Suppressor macrophage treated with lipopolysaccharide for 1 hour (primary cell): Measurements from ENCODE around the gene LIPG.
A peak's percentile ranks its signal among the peaks of the same experiment; 100 is the strongest.

ENCODE experiments used
- DNase-seq, 3 donors: peaks; one replicate each; pipeline ENCODE4 v3.0.0-alpha.2; 2020 to 2022

Gene LIPG

GRCh38 chr18:49546719-49547273, 15.1 kb upstream of the LIPG start:
- peak in 1 of 3 donors; percentile 1 for DNase-seq

GRCh38 chr18:49547701-49548100, 14.2 kb upstream of the LIPG start:
- no peak for DNase-seq

DNA sequence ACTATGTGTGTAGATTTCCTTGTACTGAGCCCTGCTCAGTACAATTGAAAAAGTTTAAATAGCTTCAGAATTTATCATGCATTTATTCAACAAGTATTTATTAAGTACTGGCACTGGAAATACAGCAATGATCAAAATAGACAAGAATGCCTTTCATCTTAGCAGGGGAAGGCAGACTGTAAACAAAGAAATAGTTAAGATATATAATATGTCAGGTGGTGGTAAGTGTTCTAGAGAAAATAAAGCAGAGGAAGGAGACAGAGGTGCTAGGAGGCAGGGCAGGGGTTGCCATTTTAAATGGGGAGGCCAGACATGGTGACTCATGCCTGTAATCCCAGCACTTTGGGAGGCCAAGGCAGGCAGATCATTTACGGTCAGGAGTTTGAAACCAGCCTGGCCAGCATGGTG, 13.6 kb upstream of the LIPG start:
- no peak for DNase-seq

DNA sequence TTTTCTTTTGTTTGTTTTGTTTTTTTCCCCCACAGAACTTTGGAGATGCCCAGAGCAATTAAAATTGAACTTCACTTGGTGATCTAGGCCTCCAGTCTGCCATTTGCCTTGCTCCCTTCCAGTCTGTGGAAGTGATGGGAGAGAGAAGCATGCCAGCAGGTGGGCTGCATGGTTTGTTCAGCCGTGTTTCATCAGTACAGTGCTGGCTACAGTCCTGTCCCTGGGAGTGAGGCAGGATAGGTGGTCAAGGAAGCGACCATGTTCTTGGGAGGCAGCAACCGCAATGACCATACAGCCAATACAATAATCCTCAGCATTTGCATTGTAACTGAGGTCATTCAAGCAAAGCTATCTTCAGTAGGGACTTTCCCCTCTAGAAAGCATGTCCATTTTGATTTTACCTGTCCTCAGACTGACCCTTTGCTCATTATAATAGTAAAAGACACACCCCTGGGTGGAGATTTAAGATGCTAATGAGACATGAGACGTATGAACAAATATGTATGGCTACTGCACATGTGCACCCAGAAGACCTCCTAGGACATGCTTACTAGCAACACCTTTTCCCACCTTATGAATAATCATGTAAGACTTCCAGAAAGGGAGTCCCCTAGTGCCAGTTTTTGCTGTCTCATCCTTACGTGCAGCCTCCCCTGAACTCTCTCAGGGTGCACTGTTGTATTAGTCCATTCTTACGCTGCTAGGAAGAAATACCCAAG, 11.1 kb upstream of the LIPG start:
- DNase-seq: no peak

DNA sequence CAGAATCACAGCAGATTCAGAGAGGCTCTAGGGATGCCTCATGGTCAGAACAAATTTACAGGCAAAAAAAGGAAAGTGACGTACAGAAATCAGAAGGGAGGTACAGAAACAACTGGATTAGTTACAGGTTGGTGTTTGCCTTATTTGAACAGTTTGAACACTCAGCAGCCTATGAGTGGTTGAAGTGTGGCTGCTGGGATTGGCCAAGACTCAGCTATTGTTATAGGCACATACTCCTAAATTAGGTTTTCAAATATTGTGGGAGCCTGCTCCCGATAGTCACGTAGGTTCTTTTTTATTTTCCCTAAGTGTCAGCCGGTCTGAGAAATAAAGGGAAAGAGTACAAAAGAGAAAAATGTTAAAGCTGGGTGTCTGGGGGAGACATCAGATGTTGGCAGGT, 8.9 kb upstream of the LIPG start:
- no peak for DNase-seq

- no peak for DNase-seq
Observed at GRCh38 chr18:49555641-49556040, 6.2 kb upstream of the LIPG start.

DNA sequence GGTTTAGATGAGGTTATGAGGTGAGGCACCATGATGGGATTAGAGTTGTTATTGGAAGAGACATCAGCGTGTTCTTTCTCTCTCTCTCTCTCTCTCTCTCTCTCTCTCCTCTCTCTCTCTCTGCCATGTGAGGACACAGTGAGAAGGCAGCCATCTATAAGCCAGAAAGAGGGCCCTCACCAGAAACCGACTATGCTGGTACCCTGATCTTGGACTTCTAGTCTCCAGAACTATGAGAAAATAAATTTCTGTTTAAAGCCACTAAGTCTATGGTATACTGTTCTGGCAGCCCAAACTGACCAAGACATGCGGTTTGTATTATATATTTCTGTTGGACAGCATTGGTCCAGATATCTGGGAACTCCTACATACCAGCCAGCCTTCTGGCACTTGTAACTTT, 3.5 kb upstream of the LIPG start:
- peak in 1 of 3 donors; percentile 11 for DNase-seq

DNA sequence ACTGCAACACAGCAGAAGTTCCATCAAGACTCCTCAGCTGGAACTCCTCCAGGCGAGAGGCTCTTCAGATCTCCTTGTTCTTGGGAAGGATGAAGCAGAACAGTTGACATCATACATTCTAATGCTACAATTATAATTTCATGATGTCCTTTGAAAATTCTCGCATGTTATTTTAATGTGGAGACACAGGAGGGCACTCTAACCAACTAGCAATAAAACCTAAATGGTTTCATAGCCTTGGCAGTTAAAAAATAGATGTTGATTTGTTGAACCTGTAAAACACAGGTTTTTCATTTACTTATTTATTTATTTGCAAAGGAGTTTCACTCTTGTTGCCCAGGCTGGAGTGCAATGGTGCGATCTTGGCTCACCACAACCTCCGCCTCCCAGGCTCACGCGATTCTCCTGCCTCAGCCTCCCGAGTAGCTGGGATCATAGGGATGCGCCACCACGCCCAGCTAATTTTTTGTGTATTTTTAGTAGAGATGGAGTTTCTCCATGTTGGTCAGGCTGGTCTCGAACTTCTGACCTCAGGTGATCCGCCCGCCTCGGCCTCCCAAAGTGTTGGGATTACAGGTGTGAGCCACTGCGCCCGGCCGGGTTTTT, 2.4 kb upstream of the LIPG start:
- DNase-seq: peak in 2 of 3 donors; percentile 20 to 21

DNA sequence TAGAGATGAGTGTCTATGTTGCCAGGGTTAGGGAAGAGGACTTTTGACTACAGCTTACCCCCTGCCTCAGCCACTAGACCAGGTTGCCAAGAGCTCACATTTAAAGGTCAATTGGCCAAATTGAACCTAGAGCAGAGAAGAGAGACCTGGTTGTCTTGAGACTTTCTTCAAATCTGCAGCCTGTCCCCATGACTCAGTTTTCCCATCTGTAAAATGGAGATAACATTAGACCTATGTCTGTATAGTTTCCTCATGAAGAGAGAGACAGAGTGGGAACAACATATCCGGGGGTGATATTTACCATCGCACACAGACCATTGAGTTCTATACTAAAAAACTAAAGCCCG, 1.6 kb upstream of the LIPG start:
- DNase-seq: peak in 1 of 3 donors; percentile 5

- no peak for DNase-seq
Observed at GRCh38 chr18:49560624-49561288, 1.1 kb upstream of the LIPG start.

- DNase-seq: no peak
Observed at GRCh38 chr18:49562481-49563129, 748 bp downstream of the LIPG start.

GRCh38 chr18:49563130-49563540, 1.3 kb downstream of the LIPG start:
- peak in 2 of 3 donors; percentile 13 for DNase-seq

- peak in 1 of 3 donors; percentile 18 for DNase-seq
Observed at GRCh38 chr18:49563701-49564517, 2.1 kb downstream of the LIPG start.

GRCh38 chr18:49564518-49564834, 2.6 kb downstream of the LIPG start:
- no peak for DNase-seq

DNA sequence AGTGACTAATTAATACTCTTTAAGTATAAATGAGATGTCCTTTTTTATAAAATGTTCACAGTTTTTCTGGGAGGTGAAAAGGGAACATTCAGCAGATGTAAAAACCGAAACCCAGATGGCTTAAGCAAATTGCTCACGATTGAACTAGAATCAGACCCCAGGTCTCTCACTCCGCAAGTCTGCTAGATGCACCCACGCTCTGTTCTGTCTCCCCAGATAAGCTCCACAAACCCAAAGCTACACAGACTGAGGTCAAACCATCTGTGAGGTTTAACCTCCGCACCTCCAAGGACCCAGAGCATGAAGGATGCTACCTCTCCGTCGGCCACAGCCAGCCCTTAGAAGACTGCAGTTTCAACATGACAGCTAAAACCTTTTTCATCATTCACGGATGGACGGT, 3.2 kb downstream of the LIPG start:
- DNase-seq: no peak

GRCh38 chr18:49565612-49566011, 3.8 kb downstream of the LIPG start:
- DNase-seq: no peak

GRCh38 chr18:49566217-49566770, 4.4 kb downstream of the LIPG start:
- DNase-seq: no peak

GRCh38 chr18:49566985-49567384, 5.1 kb downstream of the LIPG start:
- DNase-seq: no peak

- no peak for DNase-seq
Observed at GRCh38 chr18:49569724-49570123, 7.9 kb downstream of the LIPG start.

- no peak for DNase-seq
Observed at GRCh38 chr18:49570836-49571235, 9.0 kb downstream of the LIPG start.

- no peak for DNase-seq
Observed at GRCh38 chr18:49572611-49573345, 10.9 kb downstream of the LIPG start.

DNA sequence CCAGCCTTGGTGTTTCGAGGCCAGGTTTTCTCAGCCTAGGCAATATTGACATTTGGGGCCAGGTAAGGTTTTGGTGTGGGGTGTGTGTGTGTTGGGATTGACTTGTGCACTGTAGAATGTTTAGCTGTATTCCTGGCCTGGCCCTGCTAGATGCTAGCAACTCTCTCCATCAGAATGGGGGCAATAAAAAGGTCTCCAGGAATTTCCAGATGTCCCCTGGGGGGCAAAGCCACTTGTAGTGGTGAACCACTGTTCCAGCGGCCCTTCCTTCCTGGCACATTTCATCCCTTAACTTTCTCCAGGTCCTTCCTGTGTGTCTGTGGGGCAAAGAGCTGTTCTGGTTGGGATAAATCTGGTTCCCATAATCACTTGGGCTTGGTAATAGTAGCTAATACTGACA, 12.0 kb downstream of the LIPG start:
- DNase-seq: no peak
